ENCODE measurements around the gene PRCC.

Gene PRCC

GRCh38 chr1:156805766-156806511 is 38.6 kb downstream of the PRCC start:
- Histone ChIP-seq H3K36me3 (ENCODE audit: control insufficient read depth in 2 of 2, insufficient read depth in 2 of 2, low read length in 2 of 2) (peaks cover 8 to 9% of the 10 kb centered on the region in 2 donors), H3K4me1 (ENCODE audit: control insufficient read depth in 2 of 2, insufficient read depth in 2 of 2, low read length in 2 of 2) (no peaks in the 10 kb centered on the region), H3K9me3 (ENCODE audit: control insufficient read depth in 2 of 2, low read length in 2 of 2) (no peaks in the 10 kb centered on the region), H3K4me3 (ENCODE audit: low read length in 2 of 2) (no peak overlapping the region), H3K9ac (ENCODE audit: low read depth in 1 of 2, low read length in 2 of 2) (no peak overlapping the region), H3K27me3 (ENCODE audit: control insufficient read depth in 2 of 2, insufficient read depth in 2 of 2, low read length in 2 of 2) (no peaks in the 10 kb centered on the region), H3K27ac (ENCODE audit: low read depth in 2 of 2, low read length in 2 of 2) (peak overlapping the region in 1 of 2 donors; percentile 16)

DNA sequence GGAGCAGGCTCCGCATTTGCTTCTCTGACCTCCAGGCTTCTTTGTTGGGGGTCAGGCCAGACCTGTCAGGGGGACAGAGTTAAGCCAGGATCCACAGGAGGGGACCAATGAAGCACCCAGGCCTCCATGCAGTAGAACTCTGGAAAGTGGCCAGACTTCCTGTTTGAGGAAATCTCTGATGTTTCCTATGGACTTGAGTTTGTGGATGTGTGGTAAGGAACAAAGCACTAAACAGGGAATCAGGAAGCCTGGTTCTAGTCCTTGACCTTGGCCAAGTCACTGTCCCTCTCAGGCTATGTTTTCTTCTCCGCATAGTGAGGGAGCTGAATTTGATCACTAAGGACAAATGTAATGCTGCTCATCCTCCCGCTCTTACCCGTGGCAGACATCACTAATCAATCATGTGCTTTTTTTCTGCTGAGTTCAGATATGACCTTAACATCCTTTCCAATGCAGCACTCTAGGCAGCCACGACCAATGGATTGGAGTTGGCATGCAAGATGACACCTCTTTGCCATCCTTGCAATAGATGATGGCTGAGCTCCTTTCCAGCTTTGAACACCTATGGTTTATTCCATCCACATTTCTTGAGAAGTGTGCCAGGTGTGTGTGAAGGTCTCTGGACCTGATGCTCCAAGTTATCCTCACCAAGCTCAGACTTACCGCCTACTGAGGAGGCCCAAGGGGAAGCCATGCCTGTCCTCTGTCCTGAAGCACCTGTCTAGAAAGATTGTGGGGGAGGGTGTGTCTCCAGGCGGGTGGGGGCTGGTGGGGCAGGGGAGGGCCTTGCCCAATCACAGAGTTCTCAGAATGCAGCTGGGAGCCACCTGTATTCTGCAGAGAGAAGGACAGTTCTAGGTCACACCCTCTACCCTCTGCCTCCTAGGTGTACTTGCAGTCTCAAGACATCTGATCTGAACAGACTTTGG is 39.4 kb downstream of the PRCC start:
- Histone ChIP-seq H3K27ac (ENCODE audit: low read depth in 2 of 2, low read length in 2 of 2) (peak overlapping the region in 1 of 2 donors; percentile 16), H3K36me3 (ENCODE audit: control insufficient read depth in 2 of 2, insufficient read depth in 2 of 2, low read length in 2 of 2) (peaks cover 0 to under 1% of the 10 kb centered on the region in 2 donors)

GRCh38 chr1:156807627-156808026 is 40.3 kb downstream of the PRCC start:
- Histone ChIP-seq H3K4me1 (ENCODE audit: control insufficient read depth in 2 of 2, insufficient read depth in 2 of 2, low read length in 2 of 2) (no peaks in the 10 kb centered on the region), H3K9ac (ENCODE audit: low read depth in 1 of 2, low read length in 2 of 2) (no peak overlapping the region), H3K9me3 (ENCODE audit: control insufficient read depth in 2 of 2, low read length in 2 of 2) (no peaks in the 10 kb centered on the region), H3K27me3 (ENCODE audit: control insufficient read depth in 2 of 2, insufficient read depth in 2 of 2, low read length in 2 of 2) (no peaks in the 10 kb centered on the region), H3K36me3 (ENCODE audit: control insufficient read depth in 2 of 2, insufficient read depth in 2 of 2, low read length in 2 of 2) (no peaks in the 10 kb centered on the region), H3K27ac (ENCODE audit: low read depth in 2 of 2, low read length in 2 of 2) (no peak overlapping the region), H3K4me3 (ENCODE audit: low read length in 2 of 2) (no peak overlapping the region)

More for the DNA sequence above, 39.4 kb downstream of the PRCC start:
- Histone ChIP-seq H3K4me3 (ENCODE audit: low read length in 2 of 2) (no peak overlapping the region), H3K9ac (ENCODE audit: low read depth in 1 of 2, low read length in 2 of 2) (no peak overlapping the region), H3K4me1 (ENCODE audit: control insufficient read depth in 2 of 2, insufficient read depth in 2 of 2, low read length in 2 of 2) (no peaks in the 10 kb centered on the region), H3K27me3 (ENCODE audit: control insufficient read depth in 2 of 2, insufficient read depth in 2 of 2, low read length in 2 of 2) (no peaks in the 10 kb centered on the region), H3K9me3 (ENCODE audit: control insufficient read depth in 2 of 2, low read length in 2 of 2) (no peaks in the 10 kb centered on the region)

DNA sequence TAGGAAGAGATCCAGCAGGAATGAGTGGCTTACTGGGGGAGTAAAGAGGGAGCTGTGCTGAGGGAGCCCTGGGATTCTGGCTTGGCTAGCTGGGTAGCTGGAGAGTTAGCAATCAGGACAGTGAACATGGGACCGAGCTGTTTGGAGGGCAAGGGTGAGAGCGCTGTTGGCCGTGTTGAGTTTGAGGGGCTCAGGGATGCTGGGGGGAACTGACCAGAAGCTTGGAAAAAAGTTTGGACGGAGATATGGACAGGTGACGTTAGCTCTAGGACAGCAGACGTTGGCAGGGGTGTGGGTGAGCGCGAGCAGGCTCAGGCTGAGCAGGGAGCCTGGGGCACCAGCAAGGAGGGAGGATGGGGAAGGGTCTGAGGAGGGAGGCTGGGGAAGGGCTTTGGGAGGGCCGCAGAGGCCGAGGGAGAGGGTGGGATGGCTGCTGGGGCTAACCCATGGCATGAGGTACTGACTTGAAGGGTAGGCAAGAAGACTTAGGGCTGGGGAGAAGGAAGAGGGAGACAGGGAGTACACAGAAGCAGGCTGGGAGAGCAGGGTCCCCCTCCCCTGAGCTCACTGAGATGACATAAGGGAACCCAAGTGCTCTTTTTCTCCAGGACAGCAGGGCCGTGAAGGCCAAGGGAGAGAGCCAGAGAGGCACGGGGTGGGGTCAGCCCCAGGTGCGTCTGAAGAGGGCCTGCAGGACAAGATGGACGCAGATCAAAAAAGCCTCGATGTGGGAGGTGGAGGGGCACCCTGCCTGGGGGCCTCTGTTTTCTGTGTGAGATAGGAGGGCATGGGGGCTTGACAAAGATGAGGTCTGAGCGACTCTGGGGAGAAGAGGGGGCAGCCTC is 41.1 kb downstream of the PRCC start:
- Histone ChIP-seq H3K9me3 (ENCODE audit: control insufficient read depth in 2 of 2, low read length in 2 of 2) (no peaks in the 10 kb centered on the region), H3K36me3 (ENCODE audit: control insufficient read depth in 2 of 2, insufficient read depth in 2 of 2, low read length in 2 of 2) (no peaks in the 10 kb centered on the region), H3K27ac (ENCODE audit: low read depth in 2 of 2, low read length in 2 of 2) (no peak overlapping the region), H3K9ac (ENCODE audit: low read depth in 1 of 2, low read length in 2 of 2) (no peak overlapping the region), H3K4me3 (ENCODE audit: low read length in 2 of 2) (no peak overlapping the region), H3K27me3 (ENCODE audit: control insufficient read depth in 2 of 2, insufficient read depth in 2 of 2, low read length in 2 of 2) (no peaks in the 10 kb centered on the region), H3K4me1 (ENCODE audit: control insufficient read depth in 2 of 2, insufficient read depth in 2 of 2, low read length in 2 of 2) (peaks cover 2 to 4% of the 10 kb centered on the region in 2 donors)

DNA sequence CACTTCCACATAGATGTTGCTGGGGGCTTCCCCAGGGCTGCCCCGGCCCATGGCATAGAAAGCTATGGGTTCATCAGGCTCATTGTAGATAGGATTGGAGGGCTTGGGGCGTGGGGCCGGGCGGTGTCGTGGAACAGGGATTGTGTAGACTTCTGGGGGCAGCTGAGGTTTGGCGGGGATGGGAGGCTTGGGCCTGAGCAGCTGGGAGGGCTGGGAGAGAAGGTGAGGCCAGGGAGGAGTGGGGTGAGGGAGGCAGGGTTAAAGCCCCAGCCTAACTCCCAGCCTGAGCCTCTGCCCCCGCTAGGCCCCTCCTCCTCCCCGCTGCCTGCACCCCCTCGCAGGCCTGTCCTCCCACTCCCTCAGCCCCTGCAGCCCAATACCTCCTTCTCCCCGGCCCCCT is 41.9 kb downstream of the PRCC start:
- Histone ChIP-seq H3K9ac (ENCODE audit: low read depth in 1 of 2, low read length in 2 of 2) (no peak overlapping the region), H3K4me1 (ENCODE audit: control insufficient read depth in 2 of 2, insufficient read depth in 2 of 2, low read length in 2 of 2) (peaks cover 11% of the 10 kb centered on the region in 2 donors), H3K4me3 (ENCODE audit: low read length in 2 of 2) (no peak overlapping the region), H3K27ac (ENCODE audit: low read depth in 2 of 2, low read length in 2 of 2) (no peak overlapping the region), H3K9me3 (ENCODE audit: control insufficient read depth in 2 of 2, low read length in 2 of 2) (no peaks in the 10 kb centered on the region), H3K27me3 (ENCODE audit: control insufficient read depth in 2 of 2, insufficient read depth in 2 of 2, low read length in 2 of 2) (no peaks in the 10 kb centered on the region), H3K36me3 (ENCODE audit: control insufficient read depth in 2 of 2, insufficient read depth in 2 of 2, low read length in 2 of 2) (no peaks in the 10 kb centered on the region)

GRCh38 chr1:156809711-156810366 is 42.5 kb downstream of the PRCC start:
- H3K4me3 ChIP-seq (ENCODE audit: low read length in 2 of 2): no peak overlapping the region
- no peaks in the 10 kb centered on the region for H3K9me3 ChIP-seq (ENCODE audit: control insufficient read depth in 2 of 2, low read length in 2 of 2)
- no peaks in the 10 kb centered on the region for H3K36me3 ChIP-seq (ENCODE audit: control insufficient read depth in 2 of 2, insufficient read depth in 2 of 2, low read length in 2 of 2)
- H3K9ac ChIP-seq (ENCODE audit: low read depth in 1 of 2, low read length in 2 of 2): no peak overlapping the region
- H3K4me1 ChIP-seq (ENCODE audit: control insufficient read depth in 2 of 2, insufficient read depth in 2 of 2, low read length in 2 of 2): peaks cover 14 to 17% of the 10 kb centered on the region in 2 donors
- H3K27ac ChIP-seq (ENCODE audit: low read depth in 2 of 2, low read length in 2 of 2): no peak overlapping the region
- no peaks in the 10 kb centered on the region for H3K27me3 ChIP-seq (ENCODE audit: control insufficient read depth in 2 of 2, insufficient read depth in 2 of 2, low read length in 2 of 2)

- Histone ChIP-seq H3K36me3 (ENCODE audit: control insufficient read depth in 2 of 2, insufficient read depth in 2 of 2, low read length in 2 of 2) (no peaks in the 10 kb centered on the region), H3K9ac (ENCODE audit: low read depth in 1 of 2, low read length in 2 of 2) (no peak overlapping the region), H3K27ac (ENCODE audit: low read depth in 2 of 2, low read length in 2 of 2) (no peak overlapping the region), H3K4me3 (ENCODE audit: low read length in 2 of 2) (no peak overlapping the region), H3K4me1 (ENCODE audit: control insufficient read depth in 2 of 2, insufficient read depth in 2 of 2, low read length in 2 of 2) (peaks cover 14 to 18% of the 10 kb centered on the region in 2 donors), H3K27me3 (ENCODE audit: control insufficient read depth in 2 of 2, insufficient read depth in 2 of 2, low read length in 2 of 2) (no peaks in the 10 kb centered on the region), H3K9me3 (ENCODE audit: control insufficient read depth in 2 of 2, low read length in 2 of 2) (no peaks in the 10 kb centered on the region)
Measured at GRCh38 chr1:156811168-156811567, 43.8 kb downstream of the PRCC start.

GRCh38 chr1:156812293-156812990 is 45.1 kb downstream of the PRCC start:
- Histone ChIP-seq H3K4me3 (ENCODE audit: low read length in 2 of 2) (no peak overlapping the region), H3K9me3 (ENCODE audit: control insufficient read depth in 2 of 2, low read length in 2 of 2) (no peaks in the 10 kb centered on the region), H3K9ac (ENCODE audit: low read depth in 1 of 2, low read length in 2 of 2) (no peak overlapping the region), H3K4me1 (ENCODE audit: control insufficient read depth in 2 of 2, insufficient read depth in 2 of 2, low read length in 2 of 2) (peaks cover 16 to 18% of the 10 kb centered on the region in 2 donors), H3K36me3 (ENCODE audit: control insufficient read depth in 2 of 2, insufficient read depth in 2 of 2, low read length in 2 of 2) (no peaks in the 10 kb centered on the region), H3K27me3 (ENCODE audit: control insufficient read depth in 2 of 2, insufficient read depth in 2 of 2, low read length in 2 of 2) (no peaks in the 10 kb centered on the region), H3K27ac (ENCODE audit: low read depth in 2 of 2, low read length in 2 of 2) (no peak overlapping the region)

- no peaks in the 10 kb centered on the region for H3K36me3 ChIP-seq (ENCODE audit: control insufficient read depth in 2 of 2, insufficient read depth in 2 of 2, low read length in 2 of 2)
- H3K4me1 ChIP-seq (ENCODE audit: control insufficient read depth in 2 of 2, insufficient read depth in 2 of 2, low read length in 2 of 2): peaks cover 16 to 18% of the 10 kb centered on the region in 2 donors
- no peaks in the 10 kb centered on the region for H3K27me3 ChIP-seq (ENCODE audit: control insufficient read depth in 2 of 2, insufficient read depth in 2 of 2, low read length in 2 of 2)
- no peak overlapping the region for H3K27ac ChIP-seq (ENCODE audit: low read depth in 2 of 2, low read length in 2 of 2)
- H3K9ac ChIP-seq (ENCODE audit: low read depth in 1 of 2, low read length in 2 of 2): peak overlapping the region; percentile 56 to 57
- peak overlapping the region; percentile 62 to 74 for H3K4me3 ChIP-seq (ENCODE audit: low read length in 2 of 2)
- no peaks in the 10 kb centered on the region for H3K9me3 ChIP-seq (ENCODE audit: control insufficient read depth in 2 of 2, low read length in 2 of 2)
Measured at GRCh38 chr1:156813298-156813697, 46.0 kb downstream of the PRCC start.

Measured in mucosa of rectum (tissue), 2 donors.